ENCODE measurements around the gene DEDD.

- TF ChIP-seq CTCF (IDR thresholded peaks at IDR 0.05) (no peak), ZFX (IDR thresholded peaks at IDR 0.05; ENCODE audit: borderline replicate concordance) (no peak)
Observed at GRCh38 chr1:161166669-161167548, 34.4 kb upstream of the DEDD start.
